ENCODE results near the gene SHROOM3.

GRCh38 chr4:76556452-76556851, 121.4 kb downstream of the SHROOM3 start:
- no peak for TF ChIP-seq POLR2A (IDR thresholded peaks at IDR 0.05; ENCODE audit: low read length)
- no peak for TF ChIP-seq GATA1 (IDR thresholded peaks at IDR 0.05; ENCODE audit: low read depth, low read length)

Measured in erythroblast (primary cell).